Thyroid gland (tissue), 4 donors: ENCODE results near the gene CCDC148. TPM values are rescaled to one million over a fixed set of nuclear protein-coding genes. Genes with fewer than 3 reads are reported as not detected.

Source experiments
- DNase-seq, 2 donors: peaks; one replicate each; pipeline ENCODE4 v3.0.0-alpha.2; 2019
- H3K27ac ChIP-seq, 3 donors: fragments of 200-600 bp; sonication (generic); 1 replicate in 2 of 3; 2 replicates in 1 of 3; pipeline ENCODE4 v1.5.1; 2016 to 2019; ENCODE audit warnings: mild to moderate bottlenecking in 1 of 3, moderate library complexity in 1 of 3
- H3K27me3 ChIP-seq: fragments of 200-600 bp; sonication (generic); one replicate; pipeline ENCODE4 v1.5.1; 2019
- H3K36me3 ChIP-seq, 2 donors: fragments of 200-600 bp; sonication (generic); one replicate each; pipeline ENCODE4 v1.5.1; 2016 to 2019
- H3K4me1 ChIP-seq, 2 donors: fragments of 200-600 bp; sonication (generic); one replicate each; pipeline ENCODE4 v1.5.1; 2017 to 2019
- H3K4me3 ChIP-seq, 3 donors: fragments of 200-600 bp; sonication (generic); replicated peaks in 1 of 3; 1 replicate in 2 of 3; 2 replicates in 1 of 3; pipeline ENCODE4 v1.5.1; 2016; ENCODE audit warnings: mild to moderate bottlenecking in 1 of 3
- H3K9me3 ChIP-seq: fragments of 200-600 bp; sonication (generic); one replicate; pipeline ENCODE4 v1.5.1; 2017
- CTCF ChIP-seq, 6 experiments: fragments of 200-600 bp in 3 of 6; fragments of 450-650 bp in 3 of 6; sonication (generic) in 3 of 6; IDR thresholded peaks; one replicate each; pipeline ENCODE4 v1.5.1; 2016 to 2019; ENCODE audit warnings: antibody characterized with exemption in 6 of 6, mild to moderate bottlenecking in 2 of 6, inconsistent platforms in 1 of 6, moderate library complexity in 1 of 6
- POLR2A ChIP-seq, 2 donors: fragments of 450-650 bp; IDR thresholded peaks; one replicate each; pipeline ENCODE4 v1.6.1; 2017; ENCODE audit warnings: antibody characterized with exemption in 2 of 2, mild to moderate bottlenecking in 2 of 2, moderate library complexity in 1 of 2
- WGBS, 2 donors: methylation state at CpG; one replicate each; pipeline ENCODE4 v1.1.5; 2017; 5-methylcytosine and 5-hydroxymethylcytosine counted together
- intact Hi-C: fragments of 100-400 bp; cut with DNase I; formaldehyde crosslinking; loops from one replicate; pipeline ENCODE4 v1.15.1; 2023
- total RNA-seq, 4 donors: library from RNA; depleted of rRNA; stranded (reverse); fragments of >200 nt; gene quantifications; one replicate each; pipeline ENCODE4 v1.2.3, GENCODE V29; 2016

CCDC148 gene
- total RNA-seq, 4 donors from 2014 or later: 4.6 to 10.7 (median 7.4) TPM

GRCh38 chr2:158221063-158222020 lies 235.2 kb downstream of the CCDC148 start:
- Histone ChIP-seq H3K4me1 (no peaks in the 10 kb centered on the region), H3K4me3 (no peak overlapping the region), H3K27me3 (no peaks in the 10 kb centered on the region), H3K27ac (no peak overlapping the region), H3K36me3 (no peaks in the 10 kb centered on the region), H3K9me3 (no peaks in the 10 kb centered on the region)
- WGBS, 2 donors: 90% methylated on average over 4 of the region's 4 CpGs
- no peak for DNase-seq
- TF ChIP-seq CTCF (IDR thresholded peaks at IDR 0.05) (no peak), POLR2A (IDR thresholded peaks at IDR 0.05) (no peak)
- intact Hi-C loops: no loop called here

GRCh38 chr2:158217593-158217992 lies 239.0 kb downstream of the CCDC148 start:
- Histone ChIP-seq H3K4me1 (no peaks in the 10 kb centered on the region), H3K9me3 (no peaks in the 10 kb centered on the region), H3K4me3 (no peak overlapping the region), H3K36me3 (no peaks in the 10 kb centered on the region), H3K27ac (no peak overlapping the region), H3K27me3 (no peaks in the 10 kb centered on the region)
- intact Hi-C loops: no loop called here
- no peak for DNase-seq
- 72 to 82% methylated on average over 8 of the region's 8 CpGs for WGBS, 2 donors
- TF ChIP-seq POLR2A (IDR thresholded peaks at IDR 0.05): no peak
- no peak for TF ChIP-seq CTCF (IDR thresholded peaks at IDR 0.05)

GRCh38 chr2:158214431-158214830 lies 242.1 kb downstream of the CCDC148 start:
- intact Hi-C loops: no loop called here
- no peak for DNase-seq
- 74 to 78% methylated on average over 2 of the region's 2 CpGs for WGBS, 2 donors
- H3K27me3 ChIP-seq: no peaks in the 10 kb centered on the region
- no peaks in the 10 kb centered on the region for H3K9me3 ChIP-seq
- no peak for TF ChIP-seq POLR2A (IDR thresholded peaks at IDR 0.05)
- no peak for TF ChIP-seq CTCF (IDR thresholded peaks at IDR 0.05)
- H3K4me3 ChIP-seq: no peak overlapping the region
- H3K27ac ChIP-seq: no peak overlapping the region
- no peaks in the 10 kb centered on the region for H3K4me1 ChIP-seq
- H3K36me3 ChIP-seq: no peaks in the 10 kb centered on the region

- H3K4me1 ChIP-seq: no peaks in the 10 kb centered on the region
- 57 to 61% methylated on average over 2 of the region's 2 CpGs for WGBS, 2 donors
Observed at GRCh38 chr2:158213773-158214172, 242.8 kb downstream of the CCDC148 start.

More at GRCh38 chr2:158213773-158214172, 242.8 kb downstream of the CCDC148 start:
- no peak overlapping the region for H3K4me3 ChIP-seq
- no peaks in the 10 kb centered on the region for H3K27me3 ChIP-seq
- intact Hi-C loops: no loop called here
- no peaks in the 10 kb centered on the region for H3K36me3 ChIP-seq
- no peaks in the 10 kb centered on the region for H3K9me3 ChIP-seq
- no peak for DNase-seq
- TF ChIP-seq POLR2A (IDR thresholded peaks at IDR 0.05): no peak
- TF ChIP-seq CTCF (IDR thresholded peaks at IDR 0.05): no peak
- H3K27ac ChIP-seq: no peak overlapping the region
